ENCODE measurements around the gene ZG16B. TPM values are rescaled to one million over a fixed set of nuclear protein-coding genes. Genes with fewer than 3 reads are reported as not detected.

The ZG16B gene
- total RNA-seq, 1 experiment from 2014 or later, result 19.9 TPM

DNA sequence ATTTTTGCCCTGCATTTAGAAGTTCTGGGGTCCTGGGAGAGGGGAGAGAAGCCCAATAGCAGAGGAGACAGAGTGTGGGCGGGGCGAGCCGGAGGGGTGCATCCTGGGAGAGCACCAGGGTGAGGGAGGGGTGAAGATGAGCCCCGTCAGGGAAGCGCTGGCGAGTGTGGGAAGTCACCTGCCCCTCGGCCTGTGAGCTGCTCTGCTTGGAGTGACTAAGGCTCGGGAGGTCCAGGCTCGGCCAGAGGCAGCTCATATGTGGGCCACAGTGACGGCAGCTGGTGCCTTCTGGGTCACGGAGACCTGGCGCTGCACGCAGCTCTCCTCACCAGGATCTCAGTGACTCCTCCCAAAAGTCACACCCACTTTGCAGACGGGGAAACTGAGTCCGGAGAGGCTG lies 1.1 kb downstream of the ZG16B start:
- intact Hi-C loops (cut with micrococcal nuclease; ENCODE audit: unreplicated experiment), result no loop called here
- H3K79me2 ChIP-seq (ENCODE audit: low read depth), result no peaks in the 10 kb centered on the region
- H3K9me2 ChIP-seq (ENCODE audit: insufficient read depth), result no peaks in the 10 kb centered on the region
- no peak for DNase-seq
- H4K20me1 ChIP-seq (ENCODE audit: insufficient read depth), result no peaks in the 10 kb centered on the region
- H3K27ac ChIP-seq, result no peak overlapping the region
- peaks cover 16% of the 10 kb centered on the region for H3F3A ChIP-seq (ENCODE audit: insufficient read depth, low read depth)
- ChIA-PET POLR2A (ENCODE audit: unreplicated experiment) (no interaction called here), CTCF (interaction anchor here (0.6 to 0.7 kb wide), 2 partner anchors 26 to 133 kb away, joined by 4 read pairs; partner anchors contain the start of gene KREMEN2)
- H3K36me3 ChIP-seq (ENCODE audit: low read depth), result no peaks in the 10 kb centered on the region
- no peak overlapping the region for H3K4me2 ChIP-seq
- no peak for TF ChIP-seq EZH2 (IDR thresholded peaks at IDR 0.05; ENCODE audit: low read depth)
- TF ChIP-seq, protein P1, sequence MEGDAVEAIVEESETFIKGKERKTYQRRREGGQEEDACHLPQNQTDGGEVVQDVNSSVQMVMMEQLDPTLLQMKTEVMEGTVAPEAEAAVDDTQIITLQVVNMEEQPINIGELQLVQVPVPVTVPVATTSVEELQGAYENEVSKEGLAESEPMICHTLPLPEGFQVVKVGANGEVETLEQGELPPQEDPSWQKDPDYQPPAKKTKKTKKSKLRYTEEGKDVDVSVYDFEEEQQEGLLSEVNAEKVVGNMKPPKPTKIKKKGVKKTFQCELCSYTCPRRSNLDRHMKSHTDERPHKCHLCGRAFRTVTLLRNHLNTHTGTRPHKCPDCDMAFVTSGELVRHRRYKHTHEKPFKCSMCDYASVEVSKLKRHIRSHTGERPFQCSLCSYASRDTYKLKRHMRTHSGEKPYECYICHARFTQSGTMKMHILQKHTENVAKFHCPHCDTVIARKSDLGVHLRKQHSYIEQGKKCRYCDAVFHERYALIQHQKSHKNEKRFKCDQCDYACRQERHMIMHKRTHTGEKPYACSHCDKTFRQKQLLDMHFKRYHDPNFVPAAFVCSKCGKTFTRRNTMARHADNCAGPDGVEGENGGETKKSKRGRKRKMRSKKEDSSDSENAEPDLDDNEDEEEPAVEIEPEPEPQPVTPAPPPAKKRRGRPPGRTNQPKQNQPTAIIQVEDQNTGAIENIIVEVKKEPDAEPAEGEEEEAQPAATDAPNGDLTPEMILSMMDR (conservative IDR thresholded peaks at IDR 0.05), result no peak
- no TSS peak for BruUV-seq (replicated peaks)
- H3K27me3 ChIP-seq (ENCODE audit: insufficient read depth, low read depth), result no peaks in the 10 kb centered on the region
- H3K9me3 ChIP-seq (ENCODE audit: insufficient read depth, low read depth), result no peaks in the 10 kb centered on the region
- H3K4me3 ChIP-seq, result no peak overlapping the region
- H3K4me1 ChIP-seq (replicated peaks; ENCODE audit: insufficient read depth), result peaks cover 23% of the 10 kb centered on the region
- H2AFZ ChIP-seq, result no peak overlapping the region

DNA sequence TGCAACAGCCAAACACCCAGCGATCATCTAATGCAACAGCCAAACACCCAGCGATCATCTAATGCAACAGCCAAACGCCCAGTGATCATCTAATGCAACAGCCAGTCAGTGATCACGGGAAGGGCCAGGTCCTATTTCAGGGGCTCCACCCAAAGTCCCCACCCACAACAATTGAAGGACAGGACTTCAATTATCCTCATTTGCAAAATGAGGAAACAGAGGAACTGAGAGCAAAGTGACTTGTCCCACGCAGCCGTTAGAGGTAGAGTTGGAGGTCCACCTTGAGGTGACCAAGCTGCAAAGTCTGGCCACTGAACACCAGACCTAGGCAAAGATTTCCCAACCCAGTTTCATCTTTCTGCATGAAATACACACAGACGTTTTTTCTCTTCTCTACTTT lies 3.7 kb downstream of the ZG16B start:
- ChIA-PET CTCF (no interaction called here), POLR2A (ENCODE audit: unreplicated experiment) (no interaction called here)
- peaks cover 34% of the 10 kb centered on the region for H3F3A ChIP-seq (ENCODE audit: insufficient read depth, low read depth)
- no TSS peak for BruUV-seq (replicated peaks)
- no peak overlapping the region for H3K27ac ChIP-seq
- DNase-seq, result no peak
- H3K4me2 ChIP-seq, result no peak overlapping the region
- H3K9me2 ChIP-seq (ENCODE audit: insufficient read depth), result no peaks in the 10 kb centered on the region
- intact Hi-C loops (cut with micrococcal nuclease; ENCODE audit: unreplicated experiment), result no loop called here
- no peaks in the 10 kb centered on the region for H4K20me1 ChIP-seq (ENCODE audit: insufficient read depth)
- H2AFZ ChIP-seq, result no peak overlapping the region
- H3K9me3 ChIP-seq (ENCODE audit: insufficient read depth, low read depth), result no peaks in the 10 kb centered on the region
- no peak for TF ChIP-seq EZH2 (IDR thresholded peaks at IDR 0.05; ENCODE audit: low read depth)
- TF ChIP-seq, protein P1 (conservative IDR thresholded peaks at IDR 0.05), result no peak
- no peaks in the 10 kb centered on the region for H3K27me3 ChIP-seq (ENCODE audit: insufficient read depth, low read depth)
- peaks cover 42% of the 10 kb centered on the region for H3K4me1 ChIP-seq (replicated peaks; ENCODE audit: insufficient read depth)
- no peak overlapping the region for H3K4me3 ChIP-seq
- H3K79me2 ChIP-seq (ENCODE audit: low read depth), result no peaks in the 10 kb centered on the region
- no peaks in the 10 kb centered on the region for H3K36me3 ChIP-seq (ENCODE audit: low read depth)

DNA sequence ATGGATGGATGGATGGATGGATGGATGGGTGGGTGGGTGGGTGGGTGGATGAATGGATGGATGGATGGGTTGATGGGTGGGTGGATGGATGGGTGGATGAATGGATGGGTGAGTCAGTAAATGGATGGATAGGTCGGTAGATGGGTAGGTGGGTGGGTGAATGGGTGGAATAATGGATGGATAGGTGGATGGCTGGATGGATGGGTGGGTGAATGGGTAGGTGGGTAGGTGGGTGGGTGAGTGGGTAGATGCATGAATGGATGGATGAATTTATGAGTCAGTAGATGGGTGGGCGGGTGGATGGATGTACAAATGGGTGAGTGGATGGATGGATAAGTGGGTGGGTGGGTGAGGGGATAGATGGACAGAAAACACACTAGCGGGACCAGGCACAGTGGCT lies 4.9 kb downstream of the ZG16B start:
- ChIA-PET CTCF (interaction anchor here (0.6 kb wide), 1 partner anchor 57 kb away, joined by 5 read pairs; no protein-coding TSS in a partner anchor), POLR2A (ENCODE audit: unreplicated experiment) (no interaction called here)
- intact Hi-C loops (cut with micrococcal nuclease; ENCODE audit: unreplicated experiment), result loop anchor here (1.0 to 5.0 kb wide), 3 partner anchors 23 to 72 kb away; partner anchors contain the start of gene PRSS22
- peak overlapping the region; percentile 94 for H3K27ac ChIP-seq
- no peak for TF ChIP-seq EZH2 (IDR thresholded peaks at IDR 0.05; ENCODE audit: low read depth)
- TF ChIP-seq, protein P1 (conservative IDR thresholded peaks at IDR 0.05), result no peak
- peaks cover 34% of the 10 kb centered on the region for H3K4me1 ChIP-seq (replicated peaks; ENCODE audit: insufficient read depth)
- H3K27me3 ChIP-seq (ENCODE audit: insufficient read depth, low read depth), result no peaks in the 10 kb centered on the region
- peak overlapping the region; percentile 76 for H3K4me2 ChIP-seq
- H3K36me3 ChIP-seq (ENCODE audit: low read depth), result no peaks in the 10 kb centered on the region
- peaks cover 33% of the 10 kb centered on the region for H3F3A ChIP-seq (ENCODE audit: insufficient read depth, low read depth)
- no peak overlapping the region for H2AFZ ChIP-seq
- no peaks in the 10 kb centered on the region for H3K79me2 ChIP-seq (ENCODE audit: low read depth)
- no peaks in the 10 kb centered on the region for H4K20me1 ChIP-seq (ENCODE audit: insufficient read depth)
- H3K4me3 ChIP-seq, result no peak overlapping the region
- DNase-seq, result no peak
- no peaks in the 10 kb centered on the region for H3K9me2 ChIP-seq (ENCODE audit: insufficient read depth)
- no TSS peak for BruUV-seq (replicated peaks)
- no peaks in the 10 kb centered on the region for H3K9me3 ChIP-seq (ENCODE audit: insufficient read depth, low read depth)
